HTR-8/SVneo (cell line): ENCODE data around the gene FZD1.

Source experiments
- DNase-seq: peaks from one replicate; pipeline ENCODE4 v3.0.0; 2011; ENCODE audit warnings: low spot score, mixed read lengths; ENCODE audit not compliant: insufficient read length
- FAIRE-seq: peaks from 2 replicates; lab custom pipeline; 2011; peaks lifted over from hg19 to GRCh38; lab: Jason Lieb, UNC

FZD1 gene

GRCh38 chr7:91264046-91264923 is at the start of gene FZD1:
Gene FZD1 (plus strand): TSS chr7:91264433. CDS start chr7:91264881, 448 bp downstream.
- DNase-seq (peak; percentile 72), FAIRE-seq (peak; percentile 9)

DNA sequence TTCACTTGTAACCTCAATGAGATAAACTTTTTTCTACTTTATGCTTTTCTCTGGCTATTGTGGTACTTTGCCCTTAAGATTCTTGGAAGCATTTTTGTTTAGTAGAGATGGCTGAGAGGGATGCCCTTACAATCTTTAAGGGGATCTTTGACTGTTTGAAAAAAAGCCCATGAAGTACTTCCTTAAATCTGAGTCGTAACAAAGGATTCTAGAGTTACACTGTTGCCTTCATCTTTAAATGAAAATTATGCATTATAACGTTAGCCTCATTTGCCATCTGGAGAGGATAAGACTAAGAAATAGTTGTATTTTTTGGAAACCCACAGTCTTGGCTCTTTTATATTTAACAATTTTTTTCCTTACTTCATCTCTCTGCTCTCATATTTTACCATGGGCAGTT is 37.8 kb upstream of the FZD1 start:
- FAIRE-seq (no peak), DNase-seq (no peak)

- DNase-seq (no peak), FAIRE-seq (no peak)
Observed at GRCh38 chr7:91228327-91228726, 35.9 kb upstream of the FZD1 start.

DNA sequence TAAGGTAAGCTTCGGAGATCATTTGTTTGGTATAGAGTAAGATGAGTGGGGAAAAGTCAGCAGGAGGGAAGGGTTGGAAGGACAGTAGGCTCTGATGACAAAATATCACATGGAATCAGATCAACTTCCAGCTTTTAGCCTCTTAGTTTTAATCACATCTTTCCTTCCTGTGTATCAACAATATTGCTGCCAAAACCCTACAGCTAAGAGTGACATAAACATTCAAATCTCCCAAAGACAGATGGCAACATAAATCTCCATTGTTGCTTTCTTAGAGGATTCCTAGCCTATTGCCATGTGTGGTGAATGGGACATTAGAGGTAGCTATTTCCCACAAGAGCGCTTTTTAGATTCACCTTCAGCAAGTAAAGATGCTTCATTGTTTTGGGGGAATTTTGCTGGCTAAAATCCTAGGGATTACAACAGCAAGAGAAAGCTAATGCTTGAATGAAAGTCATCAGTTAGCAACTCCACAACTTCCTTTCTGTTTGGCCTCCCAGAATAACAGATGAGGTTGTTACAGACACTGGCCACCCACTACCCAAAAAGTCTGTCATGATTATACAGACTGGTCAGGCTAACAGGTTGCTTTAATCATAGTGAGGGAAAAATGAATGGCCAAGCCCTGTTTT is 35.2 kb upstream of the FZD1 start:
- no peak for DNase-seq
- no peak for FAIRE-seq

- FAIRE-seq (no peak), DNase-seq (no peak)
Observed at GRCh38 chr7:91230100-91230499, 34.1 kb upstream of the FZD1 start.

DNA sequence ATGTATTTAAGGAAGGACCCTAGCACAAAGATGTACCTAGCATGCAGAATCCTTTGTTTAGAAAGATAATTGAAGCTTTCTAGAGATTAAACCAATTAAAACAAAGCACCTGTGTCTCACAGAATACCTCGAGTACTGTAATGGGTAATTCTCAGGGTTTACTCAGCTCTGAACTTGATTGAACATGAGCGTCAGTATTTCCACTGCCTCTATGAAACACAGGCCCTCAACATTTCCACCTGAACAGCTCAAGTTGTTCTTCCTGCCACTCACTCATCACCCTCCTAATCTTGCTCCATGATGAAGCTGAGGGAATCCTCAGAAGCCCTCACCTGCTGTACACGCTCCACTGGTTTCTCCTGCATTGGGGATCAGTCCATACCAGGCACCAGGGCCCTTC is 33.7 kb upstream of the FZD1 start:
- FAIRE-seq (no peak), DNase-seq (no peak)

- FAIRE-seq (no peak), DNase-seq (no peak)
Observed at GRCh38 chr7:91233212-91233611, 31.0 kb upstream of the FZD1 start.

DNA sequence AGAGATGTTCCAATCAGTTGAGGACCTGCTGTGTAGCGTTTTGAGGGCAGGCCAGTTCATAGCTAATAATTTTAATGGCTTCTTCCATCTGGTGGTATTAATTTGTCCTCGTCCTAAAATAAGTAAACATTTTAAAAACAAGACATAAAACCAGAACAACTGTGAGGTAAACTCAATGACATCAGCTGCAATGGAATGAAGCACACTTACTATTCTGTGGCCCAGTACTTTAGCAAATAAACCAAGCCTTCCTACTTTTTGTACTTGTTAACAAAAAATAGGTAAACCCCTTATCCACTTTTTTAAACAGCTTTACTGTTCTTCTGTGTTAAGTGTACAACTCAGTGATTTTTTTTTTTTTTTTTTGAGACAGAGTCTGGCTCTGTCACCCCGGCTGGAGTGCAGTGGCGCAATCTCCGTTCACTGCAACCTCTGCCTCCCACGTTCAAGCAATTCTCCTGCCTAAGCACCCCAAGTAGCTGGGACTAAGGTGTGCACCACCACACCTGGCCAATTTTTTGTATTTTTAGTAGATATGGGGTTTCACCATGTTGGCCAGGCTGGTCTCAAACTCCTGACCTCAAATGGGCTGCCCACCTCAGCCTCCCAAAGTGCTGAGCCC is 28.9 kb upstream of the FZD1 start:
- no peak for FAIRE-seq
- no peak for DNase-seq

DNA sequence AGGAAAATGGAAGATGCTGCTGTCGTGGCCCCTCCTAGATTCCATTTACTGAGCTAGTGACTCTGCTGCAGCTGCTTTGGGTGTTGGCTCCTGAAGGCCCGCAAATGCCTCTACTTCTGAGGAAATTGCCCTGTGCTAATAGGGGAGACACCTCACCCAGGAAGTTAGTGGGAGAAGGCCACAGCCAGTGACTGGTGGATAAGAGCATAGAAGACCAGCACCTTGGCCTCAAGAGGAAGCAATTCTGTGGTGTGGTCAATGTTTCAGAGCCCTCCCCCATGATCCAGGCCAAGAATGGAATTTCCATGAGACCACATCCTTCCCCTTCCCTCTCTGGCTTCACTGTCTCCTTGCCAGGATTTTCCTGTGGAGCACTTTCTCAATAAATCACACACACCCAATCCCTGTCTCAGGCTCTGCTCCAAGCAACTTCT is 25.0 kb upstream of the FZD1 start:
- no peak for FAIRE-seq

DNA sequence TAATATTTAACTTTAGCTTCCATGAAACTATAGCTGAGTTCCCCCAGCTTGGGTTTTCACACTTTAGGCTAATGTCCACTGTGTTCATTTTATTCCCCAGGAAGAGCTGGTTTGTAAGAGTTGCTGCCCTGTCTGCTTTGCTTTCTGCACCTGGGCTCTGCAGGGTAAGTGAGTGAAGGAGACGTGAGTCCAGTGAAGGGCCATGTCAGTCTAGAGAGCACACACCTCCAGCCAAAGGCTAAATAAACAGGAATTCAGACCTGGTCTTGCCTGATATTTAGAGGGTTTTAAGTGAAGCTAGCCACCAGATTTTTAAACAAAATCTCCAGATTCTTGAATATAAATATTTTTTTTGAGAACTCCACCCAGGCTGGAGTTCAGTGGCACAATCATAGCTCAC is 24.5 kb upstream of the FZD1 start:
- DNase-seq, result no peak
- FAIRE-seq, result no peak

More for the DNA sequence above, 25.0 kb upstream of the FZD1 start:
- peak; percentile 13 for DNase-seq

DNA sequence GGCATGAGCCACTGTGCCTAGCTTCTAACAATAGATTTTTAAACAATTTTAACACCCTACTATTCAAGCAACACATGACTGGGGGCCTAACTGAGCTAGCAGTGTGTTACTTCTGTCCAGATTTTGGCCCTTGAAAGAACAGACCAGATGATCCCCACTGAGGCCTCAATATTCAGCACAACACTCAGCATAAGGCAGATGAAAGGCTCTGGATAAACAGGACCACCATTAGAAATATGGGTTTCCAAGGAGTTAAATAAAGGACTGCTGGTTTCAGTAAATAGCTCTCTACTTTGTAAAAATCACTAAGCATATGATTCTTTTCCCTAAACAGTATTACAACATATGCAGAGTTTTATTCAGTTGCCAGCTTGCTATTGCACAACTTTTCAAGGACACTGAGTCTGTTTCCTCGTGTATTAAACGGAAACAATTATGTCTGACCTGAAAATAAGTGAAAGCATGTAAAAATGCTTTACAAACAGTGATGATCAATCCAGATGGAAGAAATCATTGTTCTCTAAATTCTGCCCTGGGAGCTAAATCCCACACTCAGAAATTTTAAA is 23.8 kb upstream of the FZD1 start:
- no peak for DNase-seq
- FAIRE-seq, result no peak

DNA sequence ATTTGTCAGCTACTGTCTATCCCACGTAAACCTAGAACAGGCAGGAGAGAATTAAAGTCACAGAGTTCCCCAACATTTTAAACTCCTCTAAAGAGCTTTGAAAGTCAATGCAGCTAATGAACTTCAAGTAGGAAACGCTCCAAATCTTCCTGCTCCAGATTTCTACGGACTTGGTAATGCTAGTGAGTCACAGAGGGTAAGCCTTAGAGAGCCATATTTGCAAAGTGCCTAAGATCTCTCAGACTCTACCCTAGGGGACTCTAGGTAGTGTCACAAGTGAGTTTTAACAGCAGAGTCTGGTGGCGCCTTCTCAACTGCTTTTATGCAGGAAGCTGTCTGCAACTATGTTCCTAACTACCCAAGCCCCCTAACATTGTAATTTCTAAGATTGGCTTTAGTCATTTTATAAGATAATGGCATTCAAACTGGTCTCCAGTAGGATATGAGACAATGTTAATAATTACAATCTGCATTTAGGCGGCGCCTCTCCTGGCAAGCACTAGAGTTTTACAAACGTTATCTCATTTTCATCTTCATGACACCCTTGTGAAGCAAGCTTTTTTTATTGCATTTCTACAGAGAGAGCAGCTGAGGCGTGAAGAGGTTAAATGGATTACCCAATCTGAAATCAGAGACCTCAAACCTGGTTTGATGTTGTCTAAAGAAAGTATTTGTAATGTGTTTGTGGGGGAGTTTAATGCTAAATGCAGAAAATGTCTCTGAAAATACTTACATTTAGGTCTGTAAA is 22.0 kb upstream of the FZD1 start:
- FAIRE-seq (no peak), DNase-seq (no peak)

GRCh38 chr7:91243591-91244301 is 20.5 kb upstream of the FZD1 start:
- DNase-seq (no peak), FAIRE-seq (no peak)

- DNase-seq (no peak), FAIRE-seq (no peak)
Observed at GRCh38 chr7:91247500-91247899, 16.7 kb upstream of the FZD1 start.

DNA sequence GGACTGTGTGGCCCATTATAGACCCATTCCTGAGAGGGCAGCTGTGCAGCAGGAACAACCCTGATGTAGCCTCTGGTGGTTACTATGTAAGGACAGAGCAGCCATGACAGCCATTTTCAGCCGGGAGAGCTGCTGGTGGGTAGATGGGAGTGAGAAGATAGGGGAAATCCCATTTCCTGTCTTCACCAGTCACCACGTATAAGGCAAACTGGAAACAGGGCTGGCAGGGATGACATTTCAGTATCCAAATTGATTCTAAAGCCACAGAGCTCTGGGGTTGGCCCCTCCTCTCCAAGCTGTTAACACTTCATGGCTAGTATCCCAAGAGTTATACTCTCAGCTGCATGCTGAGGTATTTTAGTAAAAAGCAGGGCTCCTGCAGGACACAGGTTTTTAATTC is 15.2 kb upstream of the FZD1 start:
- DNase-seq, result no peak
- FAIRE-seq, result no peak

DNA sequence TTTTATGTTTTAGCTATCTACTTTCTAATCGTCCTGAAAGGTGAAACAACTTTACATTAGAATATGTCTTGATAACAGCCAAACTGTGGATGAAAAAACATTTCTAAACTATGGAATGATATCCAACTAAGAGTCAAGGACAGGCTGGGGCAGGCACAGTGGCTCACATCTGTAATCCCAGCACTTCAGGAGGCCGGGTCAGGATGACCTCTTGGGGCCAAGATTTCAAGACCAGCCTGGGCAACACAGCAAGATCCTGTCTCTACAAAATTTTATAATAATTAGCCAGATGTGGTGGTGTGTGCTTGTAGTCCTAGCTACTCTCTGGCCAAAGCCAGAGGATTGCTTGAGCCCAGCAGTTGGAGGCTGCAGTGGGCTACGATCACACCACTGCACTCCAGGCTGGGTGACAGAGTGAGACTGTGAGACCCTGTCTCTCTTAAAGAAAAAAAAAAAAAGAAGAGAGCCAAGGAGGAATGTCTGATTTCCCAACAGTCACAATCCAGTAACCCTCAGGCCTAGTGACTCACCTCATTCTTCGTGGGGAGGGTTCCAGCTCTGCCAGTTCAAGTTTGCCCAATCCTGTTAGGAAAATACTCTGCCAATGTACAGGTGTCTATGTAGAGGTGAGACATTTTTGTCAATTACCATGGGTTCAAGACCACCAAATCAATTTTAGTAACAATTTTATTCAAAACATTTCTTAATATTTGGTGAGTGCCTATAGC is 14.6 kb upstream of the FZD1 start:
- FAIRE-seq (no peak), DNase-seq (no peak)

GRCh38 chr7:91250706-91251105 is 13.5 kb upstream of the FZD1 start:
- DNase-seq (no peak), FAIRE-seq (no peak)

GRCh38 chr7:91251877-91252276 is 12.4 kb upstream of the FZD1 start:
- DNase-seq (no peak), FAIRE-seq (no peak)
